Esophagus muscularis mucosa (tissue), 4 donors: ENCODE measurements around the gene CAMTA1.

ENCODE experiments used
- EP300 ChIP-seq: sonication (generic); formaldehyde crosslinking; IDR thresholded peaks from one replicate; pipeline ENCODE4 v1.6.1; 2017; ENCODE audit warnings: antibody characterized with exemption
- POLR2A ChIP-seq: fragments of 450-650 bp; IDR thresholded peaks from one replicate; pipeline ENCODE4 v1.6.1; 2017; ENCODE audit warnings: antibody characterized with exemption, moderate library complexity, mild to moderate bottlenecking, low read depth
- POLR2AphosphoS5 ChIP-seq, 2 donors: sonication (generic); formaldehyde crosslinking; IDR thresholded peaks; one replicate each; pipeline ENCODE4 v1.6.1; 2017; ENCODE audit warnings: antibody characterized with exemption in 2 of 2
- TF ChIP-seq, protein P1 (sequence below), 3 experiments: fragments of 200-600 bp in 2 of 3; fragments of 450-650 bp in 1 of 3; sonication (generic) in 2 of 3; IDR thresholded peaks; one replicate each; pipeline ENCODE4 v1.5.1; 2017 to 2019; ENCODE audit warnings: antibody characterized with exemption in 3 of 3, mild to moderate bottlenecking in 2 of 3, moderate library complexity in 1 of 3

- TF ChIP-seq POLR2A (no peak), EP300 (no peak), POLR2AphosphoS5 (IDR thresholded peaks at IDR 0.05) (no peak)
- TF ChIP-seq, protein P1, sequence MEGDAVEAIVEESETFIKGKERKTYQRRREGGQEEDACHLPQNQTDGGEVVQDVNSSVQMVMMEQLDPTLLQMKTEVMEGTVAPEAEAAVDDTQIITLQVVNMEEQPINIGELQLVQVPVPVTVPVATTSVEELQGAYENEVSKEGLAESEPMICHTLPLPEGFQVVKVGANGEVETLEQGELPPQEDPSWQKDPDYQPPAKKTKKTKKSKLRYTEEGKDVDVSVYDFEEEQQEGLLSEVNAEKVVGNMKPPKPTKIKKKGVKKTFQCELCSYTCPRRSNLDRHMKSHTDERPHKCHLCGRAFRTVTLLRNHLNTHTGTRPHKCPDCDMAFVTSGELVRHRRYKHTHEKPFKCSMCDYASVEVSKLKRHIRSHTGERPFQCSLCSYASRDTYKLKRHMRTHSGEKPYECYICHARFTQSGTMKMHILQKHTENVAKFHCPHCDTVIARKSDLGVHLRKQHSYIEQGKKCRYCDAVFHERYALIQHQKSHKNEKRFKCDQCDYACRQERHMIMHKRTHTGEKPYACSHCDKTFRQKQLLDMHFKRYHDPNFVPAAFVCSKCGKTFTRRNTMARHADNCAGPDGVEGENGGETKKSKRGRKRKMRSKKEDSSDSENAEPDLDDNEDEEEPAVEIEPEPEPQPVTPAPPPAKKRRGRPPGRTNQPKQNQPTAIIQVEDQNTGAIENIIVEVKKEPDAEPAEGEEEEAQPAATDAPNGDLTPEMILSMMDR (IDR thresholded peaks at IDR 0.05), result no peak
Measured at GRCh38 chr1:6899621-6900020, 114.4 kb downstream of the CAMTA1 start.
